ENCODE data around the gene OBP2B.
A peak's percentile ranks its signal among the peaks of the same experiment; 100 is the strongest.

The OBP2B gene

DNA sequence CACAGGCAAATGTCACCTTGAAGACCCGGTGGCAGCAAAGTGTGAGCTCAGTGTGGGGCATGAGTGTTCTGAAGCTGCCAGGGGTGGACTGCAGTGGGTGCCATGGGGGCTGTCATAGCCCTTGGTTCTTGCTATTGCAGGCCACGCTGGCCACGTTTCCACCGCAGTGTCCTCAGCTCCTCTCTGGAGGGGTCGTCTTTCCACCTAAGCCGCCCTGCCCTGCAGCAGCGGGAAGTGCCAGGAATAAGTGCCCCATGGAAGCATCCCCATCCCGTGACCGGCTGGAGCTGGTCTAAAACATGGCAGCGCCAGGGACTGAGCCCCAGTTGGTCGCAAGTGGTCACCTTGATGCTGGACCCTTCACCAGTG lies 6.9 kb downstream of the OBP2B start:
- no peaks in the 10 kb centered on the region for H3K36me3 Mint-ChIP-seq
- no peak overlapping the region for H3K4me3 Mint-ChIP-seq
- H3K27ac Mint-ChIP-seq: no peak overlapping the region
- H3K27me3 Mint-ChIP-seq: peaks cover 57% of the 10 kb centered on the region
- no peak for ATAC-seq
- peaks cover 3% of the 10 kb centered on the region for H3K9me3 Mint-ChIP-seq
- H3K4me1 Mint-ChIP-seq: peaks cover 6% of the 10 kb centered on the region

DNA sequence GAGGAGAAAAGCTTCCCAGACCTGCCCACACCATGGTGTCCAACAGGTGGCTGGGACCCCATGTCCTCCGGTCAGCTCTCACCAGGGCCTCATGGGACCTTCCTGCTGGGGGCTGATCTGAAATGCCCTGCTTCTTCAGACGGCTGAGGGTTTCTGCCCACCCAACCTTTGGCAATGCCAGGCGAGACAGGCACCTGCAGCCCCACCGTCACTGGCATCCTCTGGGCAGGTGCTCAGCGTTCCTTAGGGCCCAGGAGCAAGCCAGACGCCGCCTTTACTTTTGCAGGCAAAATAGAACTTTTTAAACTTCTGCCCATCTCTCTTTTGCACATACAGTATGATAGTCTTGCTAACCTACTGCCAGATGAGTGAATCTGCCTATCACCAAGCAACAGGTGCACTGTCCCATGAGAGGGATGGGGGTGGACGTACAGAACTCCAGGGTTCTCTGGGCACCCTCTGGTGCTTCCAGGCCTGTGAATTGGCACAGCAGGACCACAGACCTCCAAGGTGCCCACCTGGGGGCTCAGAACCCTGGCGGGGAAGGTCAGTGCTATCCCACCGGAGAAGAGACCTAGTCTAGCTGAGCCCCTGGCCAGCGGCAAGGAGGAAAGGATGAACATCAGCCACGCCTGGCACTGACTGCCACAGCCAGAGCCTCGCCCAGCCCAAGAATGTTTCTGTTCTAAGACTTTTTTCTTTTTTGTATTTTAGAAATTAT lies 7.5 kb downstream of the OBP2B start:
- no peak for ATAC-seq
- H3K36me3 Mint-ChIP-seq: no peaks in the 10 kb centered on the region
- H3K9me3 Mint-ChIP-seq: peaks cover 3% of the 10 kb centered on the region
- peaks cover 6% of the 10 kb centered on the region for H3K4me1 Mint-ChIP-seq
- H3K27ac Mint-ChIP-seq: no peak overlapping the region
- no peak overlapping the region for H3K4me3 Mint-ChIP-seq
- H3K27me3 Mint-ChIP-seq: peaks cover 52% of the 10 kb centered on the region

DNA sequence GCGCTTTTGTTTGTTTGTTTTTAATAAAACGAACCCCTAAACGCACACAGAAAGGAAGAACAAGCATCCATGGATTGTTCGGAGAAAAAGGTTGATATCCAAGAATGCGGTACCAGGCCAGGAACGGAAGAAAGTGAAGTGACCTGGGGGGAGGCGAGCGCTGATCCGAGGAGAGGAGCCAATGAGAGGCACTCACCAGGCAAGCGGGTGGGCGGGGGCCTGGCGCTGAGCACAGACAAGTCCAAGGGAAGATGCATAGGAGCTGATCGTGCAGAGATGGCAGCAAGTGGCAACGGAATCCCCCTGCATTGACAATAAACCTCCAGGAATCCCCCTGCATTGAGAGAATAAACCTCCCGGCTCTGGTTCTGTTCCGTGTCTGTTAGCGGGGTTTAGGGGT lies 8.4 kb downstream of the OBP2B start:
- Mint-ChIP-seq H3K27ac (no peak overlapping the region), H3K36me3 (no peaks in the 10 kb centered on the region), H3K9me3 (peaks cover 3% of the 10 kb centered on the region), H3K27me3 (peaks cover 42% of the 10 kb centered on the region), H3K4me1 (peaks cover 6% of the 10 kb centered on the region), H3K4me3 (no peak overlapping the region)
- ATAC-seq: no peak

DNA sequence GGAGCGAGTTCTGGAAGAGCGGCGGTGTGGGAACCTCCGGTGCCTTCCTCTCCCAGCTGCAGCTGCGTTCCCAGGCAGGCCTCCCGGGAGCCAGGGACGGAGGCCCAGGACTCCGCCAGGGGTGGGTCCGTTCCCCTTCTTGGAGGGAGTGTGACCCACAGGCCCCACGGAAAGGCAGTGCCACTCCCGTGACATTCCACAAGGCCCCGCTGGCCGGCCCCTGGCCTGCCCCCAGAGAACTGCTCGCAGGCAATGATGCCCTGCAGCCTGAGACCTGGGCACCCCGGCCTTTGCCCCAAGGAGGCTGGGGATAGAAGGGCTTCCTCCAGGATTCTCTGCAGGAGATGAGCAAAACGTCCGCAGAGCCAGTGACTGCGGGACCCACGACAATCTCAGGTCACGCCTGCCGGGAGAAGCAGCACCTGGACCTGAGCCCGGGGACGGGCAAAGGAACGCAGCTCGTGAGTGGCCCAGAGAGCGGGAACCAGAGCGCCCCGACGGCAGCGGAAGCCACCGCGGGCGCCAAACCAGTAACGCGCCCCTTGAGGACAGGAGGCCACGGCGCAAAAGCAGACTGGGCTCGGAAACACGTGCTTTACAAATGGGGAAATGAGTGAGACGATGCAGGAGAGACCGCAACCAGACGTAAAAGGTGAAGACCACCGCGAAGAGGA lies 9.3 kb downstream of the OBP2B start:
- peak; percentile 46 for ATAC-seq
- H3K36me3 Mint-ChIP-seq: no peaks in the 10 kb centered on the region
- peaks cover 34% of the 10 kb centered on the region for H3K27me3 Mint-ChIP-seq
- peaks cover 6% of the 10 kb centered on the region for H3K4me1 Mint-ChIP-seq
- no peak overlapping the region for H3K27ac Mint-ChIP-seq
- H3K4me3 Mint-ChIP-seq: peak overlapping the region; percentile 62
- peaks cover 3% of the 10 kb centered on the region for H3K9me3 Mint-ChIP-seq

DNA sequence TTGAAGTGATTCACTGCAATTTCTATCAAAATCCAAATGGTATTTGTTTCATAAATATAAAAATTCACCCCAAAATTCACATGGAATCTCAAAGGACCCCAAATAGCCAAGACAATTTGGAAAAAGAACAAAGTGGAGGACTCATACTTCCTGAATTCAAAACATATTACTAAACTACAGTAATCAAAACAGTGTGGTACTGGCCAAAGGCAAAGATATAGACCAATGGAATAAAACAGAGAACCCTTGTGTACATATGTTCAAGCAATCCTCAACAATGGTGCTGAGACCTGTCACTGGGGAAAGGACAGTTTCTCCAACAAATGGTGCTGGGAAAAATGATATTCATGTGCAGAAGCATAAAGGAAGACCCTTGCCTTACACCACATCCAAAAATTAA lies 14.0 kb downstream of the OBP2B start:
- no peaks in the 10 kb centered on the region for H3K36me3 Mint-ChIP-seq
- H3K4me1 Mint-ChIP-seq: peaks cover 4% of the 10 kb centered on the region
- no peak overlapping the region for H3K27ac Mint-ChIP-seq
- peaks cover 1% of the 10 kb centered on the region for H3K9me3 Mint-ChIP-seq
- ATAC-seq: no peak
- peaks cover 41% of the 10 kb centered on the region for H3K27me3 Mint-ChIP-seq
- no peak overlapping the region for H3K4me3 Mint-ChIP-seq

DNA sequence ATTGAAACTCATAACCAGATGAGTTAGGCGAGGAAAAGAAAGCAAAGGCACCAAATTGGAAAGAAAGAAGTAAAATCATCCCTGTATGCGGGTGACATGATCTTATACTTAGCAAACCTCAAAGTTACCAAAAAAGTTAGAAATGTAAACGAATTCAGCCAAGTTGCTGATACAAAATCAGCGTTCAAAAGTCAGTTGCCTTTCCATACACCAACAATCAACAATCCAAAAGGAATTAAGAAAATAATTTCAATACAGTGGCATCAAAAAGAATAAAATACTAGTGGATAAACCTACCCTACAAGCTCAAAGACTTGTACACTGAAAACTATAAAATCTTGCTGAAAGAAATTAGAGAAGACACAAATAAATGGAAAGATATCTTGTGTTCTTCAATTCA lies 14.5 kb downstream of the OBP2B start:
- no peak overlapping the region for H3K4me3 Mint-ChIP-seq
- H3K4me1 Mint-ChIP-seq: no peaks in the 10 kb centered on the region
- no peaks in the 10 kb centered on the region for H3K36me3 Mint-ChIP-seq

DNA sequence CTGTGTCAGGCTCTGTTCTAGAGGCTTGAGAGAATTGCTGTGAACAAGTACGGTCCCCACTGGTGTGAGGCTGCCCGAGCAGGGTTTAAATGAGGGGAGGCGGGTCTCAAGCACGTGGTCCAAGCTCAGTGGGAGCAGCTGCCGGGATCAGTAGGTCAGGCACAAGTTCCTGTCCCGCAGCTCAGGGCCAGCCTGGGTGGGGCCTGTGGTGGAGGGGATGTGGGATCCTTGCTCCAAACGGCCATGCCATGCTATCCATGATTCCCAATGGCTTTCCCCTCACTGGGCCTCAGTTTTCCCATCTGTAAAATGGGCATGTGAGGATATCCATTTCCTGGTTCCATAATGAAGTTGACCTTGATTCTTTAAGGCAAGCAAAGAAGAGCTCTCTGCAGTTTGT lies 17.1 kb downstream of the OBP2B start:
- no peak for ATAC-seq
- no peak overlapping the region for H3K4me3 Mint-ChIP-seq
- peaks cover 49% of the 10 kb centered on the region for H3K27me3 Mint-ChIP-seq

More for the DNA sequence above, 14.5 kb downstream of the OBP2B start:
- no peak overlapping the region for H3K27ac Mint-ChIP-seq
- ATAC-seq: no peak
- peaks cover 37% of the 10 kb centered on the region for H3K27me3 Mint-ChIP-seq
- H3K9me3 Mint-ChIP-seq: no peaks in the 10 kb centered on the region

DNA sequence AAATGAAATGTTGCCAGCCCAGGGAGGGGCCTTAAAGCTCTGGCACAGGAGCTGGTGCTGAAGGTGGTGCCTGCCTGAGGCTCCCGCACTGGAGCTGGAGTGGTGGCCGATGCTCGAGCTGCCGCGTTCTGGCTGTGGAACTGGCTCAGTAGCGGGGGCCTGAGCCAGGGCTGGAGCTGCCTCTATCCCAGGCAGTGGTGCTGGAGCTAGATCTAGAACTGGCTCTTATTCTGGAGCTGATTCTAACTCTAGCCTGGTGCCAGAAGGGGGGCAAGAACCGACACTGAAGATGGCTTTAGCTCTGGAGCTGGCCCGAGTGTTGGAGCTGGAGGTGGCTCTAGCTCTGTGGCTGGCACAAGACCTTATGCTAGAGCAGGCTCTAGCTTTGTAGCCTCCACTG lies 19.2 kb downstream of the OBP2B start:
- no peak for ATAC-seq
- Mint-ChIP-seq H3K4me3 (no peak overlapping the region), H3K27me3 (peaks cover 60% of the 10 kb centered on the region), H3K9me3 (no peaks in the 10 kb centered on the region), H3K36me3 (no peaks in the 10 kb centered on the region), H3K4me1 (peaks cover 9% of the 10 kb centered on the region), H3K27ac (no peak overlapping the region)

More for the DNA sequence above, 17.1 kb downstream of the OBP2B start:
- Mint-ChIP-seq H3K27ac (no peak overlapping the region), H3K4me1 (no peaks in the 10 kb centered on the region), H3K36me3 (no peaks in the 10 kb centered on the region), H3K9me3 (no peaks in the 10 kb centered on the region)

DNA sequence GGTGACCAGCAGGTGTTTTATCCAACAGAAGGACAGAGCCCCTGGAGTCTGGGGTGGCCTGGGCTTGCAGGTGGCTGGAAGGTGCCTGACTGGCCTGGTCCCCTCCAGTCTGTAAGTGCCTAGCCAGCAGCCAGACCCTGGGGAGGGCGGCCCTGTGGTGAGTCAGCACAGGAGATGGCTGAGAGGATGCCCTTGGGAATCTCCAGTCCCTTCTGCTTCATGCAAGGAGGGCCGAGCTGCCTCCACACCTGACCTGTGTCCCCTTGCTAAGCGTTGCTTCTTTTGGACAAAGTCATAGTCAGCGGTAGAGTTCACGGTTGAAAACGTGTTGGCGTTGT lies 20.2 kb downstream of the OBP2B start:
- H3K36me3 Mint-ChIP-seq: no peaks in the 10 kb centered on the region
- peaks cover 61% of the 10 kb centered on the region for H3K27me3 Mint-ChIP-seq
- H3K27ac Mint-ChIP-seq: no peak overlapping the region
- ATAC-seq: no peak
- H3K4me1 Mint-ChIP-seq: peaks cover 12% of the 10 kb centered on the region
- no peaks in the 10 kb centered on the region for H3K9me3 Mint-ChIP-seq
- H3K4me3 Mint-ChIP-seq: no peak overlapping the region

DNA sequence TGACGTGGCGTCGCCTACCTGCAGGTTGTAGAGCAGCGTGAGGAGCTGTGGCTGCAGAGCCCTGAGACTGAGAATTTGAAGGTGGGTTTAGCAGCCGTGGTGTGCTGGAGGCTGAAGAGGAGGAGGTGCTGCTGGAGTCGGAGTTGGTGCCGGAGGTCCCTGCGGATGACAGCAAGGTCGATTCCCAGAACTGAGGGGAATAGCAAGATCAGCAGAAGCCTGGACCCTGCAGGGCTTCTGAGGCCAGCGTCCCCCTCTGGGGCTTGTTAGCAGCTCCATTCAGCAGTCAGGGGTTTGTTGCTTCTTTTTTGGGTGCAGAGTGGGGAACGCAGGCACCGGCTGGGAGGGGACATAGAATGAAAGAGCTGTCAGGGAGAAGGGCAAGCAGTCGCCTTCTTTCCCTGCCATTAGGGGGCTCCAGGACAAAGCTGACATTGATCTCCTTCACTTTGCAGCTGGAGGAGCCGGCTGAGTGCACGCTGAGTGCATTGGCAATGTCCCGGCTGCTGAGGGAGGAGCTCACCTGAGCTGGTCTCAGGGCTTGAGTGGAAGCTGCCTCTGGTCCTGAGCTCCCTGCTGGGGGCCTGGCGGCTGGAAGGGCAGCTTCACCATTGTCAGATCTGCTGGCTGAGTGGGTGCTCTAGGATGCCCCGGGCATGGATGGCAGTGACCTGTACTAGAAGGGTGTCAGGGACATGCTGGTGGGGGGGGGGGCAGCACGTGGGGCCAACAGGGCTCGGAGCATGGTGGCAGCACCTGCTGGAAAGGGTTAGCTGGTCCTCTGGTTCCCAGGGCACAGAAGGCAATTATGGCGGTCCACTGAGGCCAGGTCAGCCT lies 20.8 kb downstream of the OBP2B start:
- ATAC-seq: no peak
- peaks cover 61% of the 10 kb centered on the region for H3K27me3 Mint-ChIP-seq
- no peak overlapping the region for H3K27ac Mint-ChIP-seq
- H3K36me3 Mint-ChIP-seq: no peaks in the 10 kb centered on the region
- H3K9me3 Mint-ChIP-seq: no peaks in the 10 kb centered on the region
- peaks cover 12% of the 10 kb centered on the region for H3K4me1 Mint-ChIP-seq
- H3K4me3 Mint-ChIP-seq: no peak overlapping the region

DNA sequence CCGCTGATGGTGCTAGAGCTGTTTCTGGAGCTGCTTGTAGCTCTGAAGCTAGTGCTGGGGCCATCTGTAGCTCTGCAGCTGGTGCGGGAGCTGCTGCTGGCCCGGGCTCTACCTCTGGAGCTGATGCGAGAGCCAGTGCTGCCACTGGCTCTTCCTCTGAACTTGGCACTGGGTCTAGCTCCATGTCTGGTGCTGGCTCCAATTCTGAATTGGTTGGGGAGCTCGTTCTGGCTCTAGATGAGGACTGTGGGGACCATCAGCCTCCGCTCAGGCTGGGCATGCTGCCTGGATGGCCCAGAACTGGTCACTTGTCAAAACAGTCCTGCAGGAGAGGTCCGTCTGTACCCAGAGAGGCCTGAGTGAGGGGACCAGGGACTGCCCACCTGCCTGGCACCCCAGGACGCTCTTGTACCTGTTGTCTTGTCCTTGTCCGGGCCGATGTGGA lies 21.5 kb downstream of the OBP2B start:
- Mint-ChIP-seq H3K36me3 (no peaks in the 10 kb centered on the region), H3K4me1 (peaks cover 12% of the 10 kb centered on the region), H3K9me3 (no peaks in the 10 kb centered on the region), H3K4me3 (no peak overlapping the region), H3K27me3 (peaks cover 61% of the 10 kb centered on the region), H3K27ac (no peak overlapping the region)
- no peak for ATAC-seq

DNA sequence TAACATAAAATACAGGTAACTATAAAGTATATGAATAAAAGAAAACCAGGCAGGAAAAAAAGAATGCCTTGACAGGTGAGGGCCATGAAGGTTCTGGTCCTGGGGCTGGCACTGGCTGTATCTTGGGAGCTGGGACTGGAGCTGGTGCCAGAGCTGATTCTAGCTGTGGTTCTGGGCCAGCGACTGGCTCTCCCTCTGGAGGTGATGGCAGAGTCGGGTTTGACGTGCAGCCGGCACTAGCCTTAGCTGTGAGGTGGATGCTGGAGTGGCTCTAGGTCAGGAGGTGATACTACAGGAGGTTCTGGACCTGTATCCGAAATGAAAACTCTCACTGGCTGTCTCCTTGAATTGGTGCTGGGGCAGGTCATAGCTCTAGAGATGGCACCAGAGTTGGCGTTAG lies 22.3 kb downstream of the OBP2B start:
- H3K27me3 Mint-ChIP-seq: peaks cover 62% of the 10 kb centered on the region
- no peak overlapping the region for H3K27ac Mint-ChIP-seq
- H3K9me3 Mint-ChIP-seq: no peaks in the 10 kb centered on the region
- no peak for ATAC-seq
- H3K36me3 Mint-ChIP-seq: no peaks in the 10 kb centered on the region
- peaks cover 12% of the 10 kb centered on the region for H3K4me1 Mint-ChIP-seq
- H3K4me3 Mint-ChIP-seq: no peak overlapping the region

DNA sequence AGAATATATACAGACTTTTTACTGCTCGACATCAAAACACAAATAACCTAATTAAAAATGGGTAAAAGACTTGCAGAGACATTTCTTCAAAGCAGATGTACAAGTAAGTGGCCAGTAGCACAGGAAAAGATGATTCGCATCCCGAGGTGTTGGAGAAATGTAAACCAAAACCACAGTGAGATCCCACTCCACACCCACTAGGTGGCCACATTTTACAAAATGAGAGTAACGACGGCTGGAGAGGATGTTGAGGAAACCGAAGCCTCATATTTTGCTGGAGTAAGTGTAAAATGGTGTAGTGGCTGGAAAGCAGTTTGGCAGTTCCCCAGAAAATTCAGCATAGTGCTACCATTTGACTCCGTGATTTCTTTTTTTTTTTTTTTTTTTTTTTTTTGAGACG lies 24.1 kb downstream of the OBP2B start:
- peaks cover 69% of the 10 kb centered on the region for H3K27me3 Mint-ChIP-seq
- peaks cover 12% of the 10 kb centered on the region for H3K4me1 Mint-ChIP-seq
- no peak for ATAC-seq
- H3K9me3 Mint-ChIP-seq: no peaks in the 10 kb centered on the region
- H3K36me3 Mint-ChIP-seq: no peaks in the 10 kb centered on the region
- no peak overlapping the region for H3K27ac Mint-ChIP-seq
- no peak overlapping the region for H3K4me3 Mint-ChIP-seq

DNA sequence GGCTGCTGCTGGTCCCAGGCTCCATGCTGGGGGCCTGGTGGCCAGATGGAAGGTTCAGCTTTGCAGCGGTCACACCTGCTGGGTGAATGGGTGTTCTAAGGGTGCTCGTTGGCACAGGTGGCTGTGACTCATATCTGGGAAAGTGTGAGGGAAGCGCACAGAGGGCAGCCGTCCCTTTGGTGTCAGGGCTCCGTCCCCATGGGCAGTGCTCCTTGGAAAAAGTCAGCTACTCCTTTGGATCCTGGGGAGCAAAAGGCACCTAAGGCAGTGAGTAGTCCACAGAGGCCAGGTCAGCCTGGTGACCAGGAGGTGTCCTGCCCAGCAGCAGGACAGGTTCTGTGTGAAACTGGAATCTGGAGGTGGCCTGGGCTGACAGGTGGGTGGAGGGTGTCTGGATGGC lies 26.9 kb downstream of the OBP2B start:
- peaks cover 49% of the 10 kb centered on the region for H3K27me3 Mint-ChIP-seq
- no peak for ATAC-seq
- no peak overlapping the region for H3K27ac Mint-ChIP-seq
- H3K4me1 Mint-ChIP-seq: peaks cover 12% of the 10 kb centered on the region
- no peaks in the 10 kb centered on the region for H3K9me3 Mint-ChIP-seq
- no peaks in the 10 kb centered on the region for H3K36me3 Mint-ChIP-seq
- no peak overlapping the region for H3K4me3 Mint-ChIP-seq

DNA sequence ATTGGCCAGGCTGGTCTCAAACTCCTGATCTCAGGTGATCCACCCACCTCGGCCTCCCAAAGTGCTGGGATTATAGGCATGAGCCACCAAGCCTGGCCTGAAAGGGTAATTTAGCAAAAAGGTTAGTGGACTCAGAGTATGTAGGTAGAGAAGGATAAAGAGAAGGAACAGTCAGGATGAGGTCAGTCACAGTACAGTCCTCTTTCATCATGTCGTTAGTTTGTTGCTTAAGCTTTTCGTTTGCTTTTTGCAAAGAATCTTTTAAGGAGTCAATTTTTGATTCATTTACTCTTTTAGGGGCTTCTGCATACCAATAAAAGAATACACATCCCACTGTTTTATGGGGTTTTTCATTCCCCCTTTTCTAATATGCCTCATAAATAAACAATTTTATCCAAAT lies 27.5 kb downstream of the OBP2B start:
- no peak for ATAC-seq
- H3K27ac Mint-ChIP-seq: no peak overlapping the region
- peaks cover 49% of the 10 kb centered on the region for H3K27me3 Mint-ChIP-seq
- peaks cover 12% of the 10 kb centered on the region for H3K4me1 Mint-ChIP-seq
- H3K36me3 Mint-ChIP-seq: no peaks in the 10 kb centered on the region
- no peaks in the 10 kb centered on the region for H3K9me3 Mint-ChIP-seq
- H3K4me3 Mint-ChIP-seq: no peak overlapping the region

Measured in stimulated activated memory B cell treated with anti-CD40 and anti-IgM and Interleukin-4, amounts not matched to agents 10 μg/mL and 1 μg/mL and 100 μg/mL, for 72 hours (primary cell).